ENCODE results near the gene PTGDR. TPM values are rescaled to one million over a fixed set of nuclear protein-coding genes. Genes with fewer than 3 reads are reported as not detected.

PTGDR gene
- total RNA-seq, 5 donors from 2014 or later (not counting 1 experiment from before 2014, with no cell fraction given): 1.8 to 8.9 (median 5.2) TPM

- no peak for ATAC-seq (replicated peaks in 1 of 4)
Measured at GRCh38 chr14:52258783-52259182, 8.7 kb upstream of the PTGDR start.

GRCh38 chr14:52259434-52259833, 8.1 kb upstream of the PTGDR start:
- Histone ChIP-seq H3K27ac (ENCODE audit: low read length) (no peak overlapping the region), H3K4me3 (ENCODE audit: control insufficient read depth in 1 of 2, extremely low read depth in 1 of 2, low read length in 1 of 2) (no peak overlapping the region), H3K36me3 (ENCODE audit: control insufficient read depth in 2 of 2, extremely low read depth in 1 of 2, insufficient read depth in 1 of 2, low read length in 1 of 2) (no peaks in the 10 kb centered on the region), H3K9me3 (no peaks in the 10 kb centered on the region), H3K4me1 (ENCODE audit: control insufficient read depth in 1 of 2, extremely low read depth in 1 of 2, insufficient read depth in 2 of 2, low read length in 2 of 2) (peaks cover 0 to 4% of the 10 kb centered on the region in 2 experiments), H3K27me3 (replicated peaks in 1 of 2; ENCODE audit: control insufficient read depth in 2 of 2, extremely low read depth in 1 of 2, insufficient read depth in 2 of 2, low read length in 1 of 2) (no peaks in the 10 kb centered on the region)
- Mint-ChIP-seq H3K27ac (peak overlapping the region in 1 of 2 donors; percentile 26), H3K27me3 (peaks cover under 1 to 4% of the 10 kb centered on the region in 2 donors), H3K4me1 (peaks cover 13 to 21% (median 14%) of the 10 kb centered on the region in 3 donors), H3K4me3 (no peak overlapping the region), H3K9me3 (no peaks in the 10 kb centered on the region), H3K36me3 (no peaks in the 10 kb centered on the region)
- ChIA-PET POLR2A (interaction anchor here in 1 of 2 donors (0.6 kb wide), 1 partner anchor 417 kb away, joined by 3 read pairs; no protein-coding TSS in a partner anchor), CTCF (interaction anchor here in 1 of 2 donors (0.5 kb wide), 1 partner anchor 140 kb away, joined by 3 read pairs; no protein-coding TSS in a partner anchor)
- 15% methylated on average over 5 of the region's 5 CpGs for whole genome bisulfite sequencing (ENCODE audit: insufficient coverage)
- ATAC-seq (replicated peaks in 1 of 4) (peak in 1 of 4 experiments; percentile 46), DNase-seq (peak in 1 of 35 experiments; percentile 16)

More at GRCh38 chr14:52258783-52259182, 8.7 kb upstream of the PTGDR start:
- H3K4me3 ChIP-seq (ENCODE audit: control insufficient read depth in 1 of 2, extremely low read depth in 1 of 2, low read length in 1 of 2): no peak overlapping the region
- Mint-ChIP-seq H3K27me3 (peaks cover 3 to 7% of the 10 kb centered on the region in 2 donors), H3K27ac (no peak overlapping the region), H3K36me3 (no peaks in the 10 kb centered on the region), H3K9me3 (no peaks in the 10 kb centered on the region), H3K4me3 (no peak overlapping the region), H3K4me1 (peaks cover 13 to 17% (median 14%) of the 10 kb centered on the region in 3 donors)
- H3K4me1 ChIP-seq (ENCODE audit: control insufficient read depth in 1 of 2, extremely low read depth in 1 of 2, insufficient read depth in 2 of 2, low read length in 2 of 2): peaks cover 0 to 4% of the 10 kb centered on the region in 2 experiments
- WGBS (ENCODE audit: insufficient coverage): 78% methylated on average over 2 of the region's 2 CpGs
- no peaks in the 10 kb centered on the region for H3K27me3 ChIP-seq (replicated peaks in 1 of 2; ENCODE audit: control insufficient read depth in 2 of 2, extremely low read depth in 1 of 2, insufficient read depth in 2 of 2, low read length in 1 of 2)
- no peaks in the 10 kb centered on the region for H3K36me3 ChIP-seq (ENCODE audit: control insufficient read depth in 2 of 2, extremely low read depth in 1 of 2, insufficient read depth in 1 of 2, low read length in 1 of 2)
- POLR2A ChIA-PET: no interaction called here
- no peaks in the 10 kb centered on the region for H3K9me3 ChIP-seq
- CTCF ChIA-PET: no interaction called here
- no peak overlapping the region for H3K27ac ChIP-seq (ENCODE audit: low read length)
- no peak for DNase-seq

GRCh38 chr14:52262600-52262999, 4.9 kb upstream of the PTGDR start:
- POLR2A ChIA-PET: no interaction called here
- Histone ChIP-seq H3K27ac (ENCODE audit: low read length) (no peak overlapping the region), H3K36me3 (ENCODE audit: control insufficient read depth in 2 of 2, extremely low read depth in 1 of 2, insufficient read depth in 1 of 2, low read length in 1 of 2) (no peaks in the 10 kb centered on the region), H3K4me1 (ENCODE audit: control insufficient read depth in 1 of 2, extremely low read depth in 1 of 2, insufficient read depth in 2 of 2, low read length in 2 of 2) (peaks cover 9 to 31% of the 10 kb centered on the region in 2 experiments), H3K4me3 (ENCODE audit: control insufficient read depth in 1 of 2, extremely low read depth in 1 of 2, low read length in 1 of 2) (no peak overlapping the region), H3K27me3 (replicated peaks in 1 of 2; ENCODE audit: control insufficient read depth in 2 of 2, extremely low read depth in 1 of 2, insufficient read depth in 2 of 2, low read length in 1 of 2) (peaks cover 4 to 8% of the 10 kb centered on the region in 2 experiments), H3K9me3 (no peaks in the 10 kb centered on the region)
- Mint-ChIP-seq H3K27ac (no peak overlapping the region), H3K9me3 (no peaks in the 10 kb centered on the region), H3K4me3 (no peak overlapping the region), H3K4me1 (peaks cover 40 to 47% (median 41%) of the 10 kb centered on the region in 3 donors), H3K36me3 (no peaks in the 10 kb centered on the region), H3K27me3 (peaks cover 6 to 10% of the 10 kb centered on the region in 2 donors)
- 88% methylated on average over 1 of the region's 1 CpG for WGBS (ENCODE audit: insufficient coverage)
- CTCF ChIA-PET: no interaction called here
- ATAC-seq (replicated peaks in 1 of 4) (no peak), DNase-seq (no peak)

- H3K4me3 Mint-ChIP-seq: no peak overlapping the region
- Histone ChIP-seq H3K9me3 (no peaks in the 10 kb centered on the region), H3K27ac (ENCODE audit: low read length) (no peak overlapping the region), H3K36me3 (ENCODE audit: control insufficient read depth in 2 of 2, extremely low read depth in 1 of 2, insufficient read depth in 1 of 2, low read length in 1 of 2) (no peaks in the 10 kb centered on the region), H3K27me3 (replicated peaks in 1 of 2; ENCODE audit: control insufficient read depth in 2 of 2, extremely low read depth in 1 of 2, insufficient read depth in 2 of 2, low read length in 1 of 2) (peaks cover 4 to 13% of the 10 kb centered on the region in 2 experiments), H3K4me1 (ENCODE audit: control insufficient read depth in 1 of 2, extremely low read depth in 1 of 2, insufficient read depth in 2 of 2, low read length in 2 of 2) (peaks cover 9 to 37% of the 10 kb centered on the region in 2 experiments), H3K4me3 (ENCODE audit: control insufficient read depth in 1 of 2, extremely low read depth in 1 of 2, low read length in 1 of 2) (no peak overlapping the region)
- H3K27me3 Mint-ChIP-seq: peaks cover 10 to 14% of the 10 kb centered on the region in 2 donors
- ChIA-PET CTCF (no interaction called here), POLR2A (no interaction called here)
- no peak overlapping the region for H3K27ac Mint-ChIP-seq
- no peaks in the 10 kb centered on the region for H3K36me3 Mint-ChIP-seq
- no peak for ATAC-seq (replicated peaks in 1 of 4)
- peaks cover 44 to 51% (median 45%) of the 10 kb centered on the region in 3 donors for H3K4me1 Mint-ChIP-seq
- H3K9me3 Mint-ChIP-seq: no peaks in the 10 kb centered on the region
- no peak for DNase-seq
Measured at GRCh38 chr14:52263190-52263589, 4.3 kb upstream of the PTGDR start.

GRCh38 chr14:52265253-52265652, 2.2 kb upstream of the PTGDR start:
- DNase-seq (peak in 2 of 35 experiments; percentile 6 to 10), ATAC-seq (replicated peaks in 1 of 4) (no peak)
- Mint-ChIP-seq H3K4me3 (peak overlapping the region in 1 of 3 donors; percentile 42), H3K4me1 (peaks cover 44 to 54% (median 46%) of the 10 kb centered on the region in 3 donors), H3K27me3 (peaks cover 23 to 27% of the 10 kb centered on the region in 2 donors), H3K9me3 (no peaks in the 10 kb centered on the region), H3K27ac (peak overlapping the region in 1 of 2 donors; percentile 62), H3K36me3 (no peaks in the 10 kb centered on the region)
- WGBS (ENCODE audit: insufficient coverage): 21% methylated on average over 2 of the region's 5 CpGs
- POLR2A ChIA-PET: no interaction called here
- Histone ChIP-seq H3K27ac (ENCODE audit: low read length) (no peak overlapping the region), H3K4me1 (ENCODE audit: control insufficient read depth in 1 of 2, extremely low read depth in 1 of 2, insufficient read depth in 2 of 2, low read length in 2 of 2) (peaks cover 9 to 43% of the 10 kb centered on the region in 2 experiments), H3K9me3 (no peaks in the 10 kb centered on the region), H3K4me3 (ENCODE audit: control insufficient read depth in 1 of 2, extremely low read depth in 1 of 2, low read length in 1 of 2) (no peak overlapping the region), H3K27me3 (replicated peaks in 1 of 2; ENCODE audit: control insufficient read depth in 2 of 2, extremely low read depth in 1 of 2, insufficient read depth in 2 of 2, low read length in 1 of 2) (peaks cover 13 to 26% of the 10 kb centered on the region in 2 experiments), H3K36me3 (ENCODE audit: control insufficient read depth in 2 of 2, extremely low read depth in 1 of 2, insufficient read depth in 1 of 2, low read length in 1 of 2) (no peaks in the 10 kb centered on the region)
- CTCF ChIA-PET: interaction anchor here in 1 of 2 donors (0.6 kb wide), 1 partner anchor 158 kb away, joined by 3 read pairs; no protein-coding TSS in a partner anchor

GRCh38 chr14:52266179-52266578, 1.3 kb upstream of the PTGDR start:
- Mint-ChIP-seq H3K4me3 (peak overlapping the region in 1 of 3 donors; percentile 93), H3K4me1 (peaks cover 43 to 61% (median 46%) of the 10 kb centered on the region in 3 donors), H3K9me3 (no peaks in the 10 kb centered on the region), H3K27ac (no peak overlapping the region), H3K27me3 (peaks cover 27 to 30% of the 10 kb centered on the region in 2 donors), H3K36me3 (no peaks in the 10 kb centered on the region)
- ChIA-PET POLR2A (no interaction called here), CTCF (interaction anchor here in 1 of 2 donors (1.2 kb wide), 1 partner anchor 272 kb away, joined by 3 read pairs; no protein-coding TSS in a partner anchor)
- Histone ChIP-seq H3K27ac (ENCODE audit: low read length) (peak overlapping the region; percentile 17), H3K4me1 (ENCODE audit: control insufficient read depth in 1 of 2, extremely low read depth in 1 of 2, insufficient read depth in 2 of 2, low read length in 2 of 2) (peaks cover 9 to 43% of the 10 kb centered on the region in 2 experiments), H3K36me3 (ENCODE audit: control insufficient read depth in 2 of 2, extremely low read depth in 1 of 2, insufficient read depth in 1 of 2, low read length in 1 of 2) (no peaks in the 10 kb centered on the region), H3K4me3 (ENCODE audit: control insufficient read depth in 1 of 2, extremely low read depth in 1 of 2, low read length in 1 of 2) (no peak overlapping the region), H3K9me3 (no peaks in the 10 kb centered on the region), H3K27me3 (replicated peaks in 1 of 2; ENCODE audit: control insufficient read depth in 2 of 2, extremely low read depth in 1 of 2, insufficient read depth in 2 of 2, low read length in 1 of 2) (peaks cover 13 to 26% of the 10 kb centered on the region in 2 experiments)
- ATAC-seq (replicated peaks in 1 of 4): no peak
- no peak for DNase-seq
- 92% methylated on average over 3 of the region's 3 CpGs for WGBS (ENCODE audit: insufficient coverage)

Data from T-cell (primary cell).